Measurements from ENCODE around the gene GORAB. TPM values are rescaled to one million over a fixed set of nuclear protein-coding genes. Genes with fewer than 3 reads are reported as not detected.

Gene GORAB
- total RNA-seq, 1 experiment from 2014 or later: 10.9 TPM

GRCh38 chr1:170510163-170510562 lies 21.8 kb upstream of the GORAB start:
- ChIA-PET CTCF (no interaction called here), POLR2A (ENCODE audit: low non-redundant PET) (no interaction called here)
- TF ChIP-seq EZH2 (IDR thresholded peaks at IDR 0.05; ENCODE audit: borderline replicate concordance, low read depth, low read length, poor library complexity, severe bottlenecking) (no peak), CTCF (conservative IDR thresholded peaks at IDR 0.05; ENCODE audit: low read depth, low read length) (no peak)
- peaks cover 22% of the 10 kb centered on the region for H3K4me1 ChIP-seq (ENCODE audit: insufficient read depth, low read length, poor library complexity, severe bottlenecking)
- H3K9me3 ChIP-seq (ENCODE audit: low read depth, low read length, poor library complexity, severe bottlenecking): no peaks in the 10 kb centered on the region
- intact Hi-C loops (cut with micrococcal nuclease; ENCODE audit: unreplicated experiment): no loop called here
- H3K36me3 ChIP-seq (ENCODE audit: insufficient read depth, low read length, poor library complexity, severe bottlenecking): no peaks in the 10 kb centered on the region
- DNase-seq (ENCODE audit: low spot score): no peak
- H3K27me3 ChIP-seq (replicated peaks; ENCODE audit: insufficient read depth, low read depth, low read length, poor library complexity): peaks cover 15% of the 10 kb centered on the region
- no TSS peak for BruUV-seq (replicated peaks)
- no peak overlapping the region for H3K27ac ChIP-seq (ENCODE audit: low read depth, low read length, poor library complexity, severe bottlenecking)
- H3K4me3 ChIP-seq (ENCODE audit: low read depth, low read length, poor library complexity, severe bottlenecking): no peak overlapping the region

GRCh38 chr1:170511038-170511437 lies 20.9 kb upstream of the GORAB start:
- no TSS peak for BruUV-seq (replicated peaks)
- no peaks in the 10 kb centered on the region for H3K9me3 ChIP-seq (ENCODE audit: low read depth, low read length, poor library complexity, severe bottlenecking)
- H3K27ac ChIP-seq (ENCODE audit: low read depth, low read length, poor library complexity, severe bottlenecking): no peak overlapping the region
- peaks cover 15% of the 10 kb centered on the region for H3K27me3 ChIP-seq (replicated peaks; ENCODE audit: insufficient read depth, low read depth, low read length, poor library complexity)
- ChIA-PET POLR2A (ENCODE audit: low non-redundant PET) (no interaction called here), CTCF (no interaction called here)
- H3K4me3 ChIP-seq (ENCODE audit: low read depth, low read length, poor library complexity, severe bottlenecking): no peak overlapping the region
- intact Hi-C loops (cut with micrococcal nuclease; ENCODE audit: unreplicated experiment): no loop called here
- TF ChIP-seq EZH2 (IDR thresholded peaks at IDR 0.05; ENCODE audit: borderline replicate concordance, low read depth, low read length, poor library complexity, severe bottlenecking) (no peak), CTCF (conservative IDR thresholded peaks at IDR 0.05; ENCODE audit: low read depth, low read length) (no peak)
- H3K36me3 ChIP-seq (ENCODE audit: insufficient read depth, low read length, poor library complexity, severe bottlenecking): no peaks in the 10 kb centered on the region
- H3K4me1 ChIP-seq (ENCODE audit: insufficient read depth, low read length, poor library complexity, severe bottlenecking): peaks cover 22% of the 10 kb centered on the region
- peak; percentile 26 for DNase-seq (ENCODE audit: low spot score)

GRCh38 chr1:170513138-170513537 lies 18.8 kb upstream of the GORAB start:
- no peak for TF ChIP-seq CTCF (conservative IDR thresholded peaks at IDR 0.05; ENCODE audit: low read depth, low read length)
- TF ChIP-seq EZH2 (IDR thresholded peaks at IDR 0.05; ENCODE audit: borderline replicate concordance, low read depth, low read length, poor library complexity, severe bottlenecking): no peak
- BruUV-seq (replicated peaks): no TSS peak
- Histone ChIP-seq H3K27ac (ENCODE audit: low read depth, low read length, poor library complexity, severe bottlenecking) (no peak overlapping the region), H3K9me3 (ENCODE audit: low read depth, low read length, poor library complexity, severe bottlenecking) (no peaks in the 10 kb centered on the region), H3K4me3 (ENCODE audit: low read depth, low read length, poor library complexity, severe bottlenecking) (no peak overlapping the region), H3K36me3 (ENCODE audit: insufficient read depth, low read length, poor library complexity, severe bottlenecking) (no peaks in the 10 kb centered on the region), H3K27me3 (replicated peaks; ENCODE audit: insufficient read depth, low read depth, low read length, poor library complexity) (peaks cover 11% of the 10 kb centered on the region), H3K4me1 (ENCODE audit: insufficient read depth, low read length, poor library complexity, severe bottlenecking) (peaks cover 22% of the 10 kb centered on the region)
- no peak for DNase-seq (ENCODE audit: low spot score)
- POLR2A ChIA-PET (ENCODE audit: low non-redundant PET): no interaction called here
- intact Hi-C loops (cut with micrococcal nuclease; ENCODE audit: unreplicated experiment): no loop called here
- CTCF ChIA-PET: no interaction called here

Measured in A673 (cell line).